ENCODE measurements around the gene ARMC2.

ARMC2 gene

DNA sequence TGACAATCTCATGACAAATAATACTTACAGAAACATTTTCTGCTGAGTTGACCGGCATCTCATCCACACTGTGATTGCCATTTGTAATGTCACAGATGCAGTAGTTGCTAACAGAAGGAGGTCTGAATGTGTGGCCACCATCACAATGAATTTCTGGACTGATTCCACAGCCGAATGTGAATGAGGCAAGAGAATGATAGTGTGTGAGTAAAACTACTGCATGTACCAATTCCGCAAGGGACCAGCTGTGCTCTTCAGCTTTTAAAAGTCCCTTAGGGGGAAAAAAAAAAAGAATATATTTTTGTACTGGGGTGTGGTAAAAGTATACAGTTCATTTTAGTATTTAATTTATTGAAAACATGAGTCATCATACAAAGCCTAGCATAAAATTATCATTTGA is 150.3 kb downstream of the ARMC2 start:
- Histone ChIP-seq H3K36me3 (ENCODE audit: control insufficient read depth, insufficient read depth, low read length) (peaks cover 3% of the 10 kb centered on the region), H3K4me1 (ENCODE audit: control insufficient read depth, insufficient read depth, low read length) (no peaks in the 10 kb centered on the region), H3K4me3 (ENCODE audit: insufficient read depth, low read depth, low read length) (no peak overlapping the region), H3K9me3 (ENCODE audit: control insufficient read depth, low read length) (no peaks in the 10 kb centered on the region), H3K27ac (ENCODE audit: insufficient read depth, low read depth, low read length, poor library complexity, severe bottlenecking) (no peak overlapping the region), H3K27me3 (ENCODE audit: control insufficient read depth, insufficient read depth, low read length, poor library complexity, severe bottlenecking) (no peaks in the 10 kb centered on the region)
- WGBS, 2 experiments = 92 to 94% methylated on average over 3 of the region's 3 CpGs

DNA sequence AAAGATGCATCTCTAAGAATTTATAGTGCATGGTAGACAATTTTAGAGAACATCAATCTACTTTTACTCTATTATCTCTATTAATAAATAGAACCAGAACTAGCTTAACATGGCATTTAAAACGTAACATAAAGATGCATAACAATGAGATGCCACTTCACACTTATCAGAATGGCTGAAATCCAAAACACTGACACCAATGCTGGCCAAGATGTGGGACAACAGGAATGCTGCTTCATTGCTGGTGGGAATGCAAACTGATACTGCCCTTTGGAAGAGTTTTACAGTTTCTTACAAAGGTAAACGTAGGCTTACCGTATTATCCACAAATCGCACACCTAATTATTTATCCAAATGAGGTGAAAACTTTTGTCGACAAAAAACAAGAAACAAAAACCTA is 151.2 kb downstream of the ARMC2 start:
- Histone ChIP-seq H3K27ac (ENCODE audit: insufficient read depth, low read depth, low read length, poor library complexity, severe bottlenecking) (no peak overlapping the region), H3K4me1 (ENCODE audit: control insufficient read depth, insufficient read depth, low read length) (no peaks in the 10 kb centered on the region), H3K9me3 (ENCODE audit: control insufficient read depth, low read length) (no peaks in the 10 kb centered on the region), H3K4me3 (ENCODE audit: insufficient read depth, low read depth, low read length) (no peak overlapping the region), H3K36me3 (ENCODE audit: control insufficient read depth, insufficient read depth, low read length) (peaks cover 3% of the 10 kb centered on the region), H3K27me3 (ENCODE audit: control insufficient read depth, insufficient read depth, low read length, poor library complexity, severe bottlenecking) (no peaks in the 10 kb centered on the region)
- WGBS, 2 experiments = 94 to 99% methylated on average over 5 of the region's 5 CpGs

DNA sequence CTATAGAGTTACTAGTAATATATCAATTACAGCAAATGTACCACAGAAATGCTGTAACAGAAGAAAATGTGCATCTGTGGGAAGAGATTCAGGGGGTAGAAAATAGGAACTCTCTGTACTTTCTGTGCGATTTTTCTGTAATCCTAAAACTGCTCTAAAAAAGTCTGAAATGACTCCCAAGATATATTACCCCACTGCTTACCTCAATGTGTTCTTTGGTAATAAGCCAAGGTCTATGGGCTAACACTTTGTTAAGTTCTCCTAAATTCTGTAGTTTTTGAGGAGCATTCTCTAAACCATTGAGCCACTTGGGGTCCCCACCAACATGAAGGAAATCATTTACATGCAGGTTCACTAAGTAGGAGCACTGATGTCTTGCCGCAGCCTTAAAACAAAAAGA is 152.1 kb downstream of the ARMC2 start:
- Histone ChIP-seq H3K4me1 (ENCODE audit: control insufficient read depth, insufficient read depth, low read length) (no peaks in the 10 kb centered on the region), H3K4me3 (ENCODE audit: insufficient read depth, low read depth, low read length) (no peak overlapping the region), H3K9me3 (ENCODE audit: control insufficient read depth, low read length) (no peaks in the 10 kb centered on the region), H3K27me3 (ENCODE audit: control insufficient read depth, insufficient read depth, low read length, poor library complexity, severe bottlenecking) (no peaks in the 10 kb centered on the region), H3K27ac (ENCODE audit: insufficient read depth, low read depth, low read length, poor library complexity, severe bottlenecking) (no peak overlapping the region), H3K36me3 (ENCODE audit: control insufficient read depth, insufficient read depth, low read length) (peaks cover 3% of the 10 kb centered on the region)
- WGBS, 2 experiments = 100% methylated on average over 1 of the region's 2 CpGs

DNA sequence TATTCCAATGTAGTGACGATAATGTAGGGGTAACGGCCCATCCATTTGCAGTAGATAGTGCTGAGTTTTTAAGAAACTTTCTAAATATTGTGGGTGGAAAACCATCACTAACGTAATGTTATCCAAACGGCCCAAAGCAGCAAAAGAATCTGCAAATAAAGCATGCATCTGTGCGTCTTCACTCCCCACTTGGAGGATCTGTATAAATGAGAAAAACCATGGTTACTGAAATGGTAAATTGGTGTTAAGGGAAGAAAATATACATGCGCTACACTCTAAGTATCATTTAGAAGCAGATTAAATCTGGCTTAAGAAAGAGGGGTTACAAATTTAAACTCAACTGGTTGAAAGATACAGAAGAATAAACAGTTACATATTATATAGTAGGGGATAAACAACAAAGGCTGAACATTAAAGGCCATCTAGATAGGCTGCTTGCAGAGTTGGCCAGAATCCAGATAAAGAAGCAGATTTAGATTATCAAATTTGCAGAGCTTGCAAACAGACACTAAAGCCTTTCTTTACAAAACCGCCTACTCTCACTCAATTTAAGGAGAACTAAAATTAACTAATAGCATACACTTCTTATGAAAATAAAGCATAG is 153.2 kb downstream of the ARMC2 start:
- 96% methylated on average over 6 to 7 of the region's 7 CpGs for WGBS, 2 experiments
- Histone ChIP-seq H3K9me3 (ENCODE audit: control insufficient read depth, low read length) (no peaks in the 10 kb centered on the region), H3K27ac (ENCODE audit: insufficient read depth, low read depth, low read length, poor library complexity, severe bottlenecking) (no peak overlapping the region), H3K36me3 (ENCODE audit: control insufficient read depth, insufficient read depth, low read length) (peaks cover 3% of the 10 kb centered on the region), H3K4me3 (ENCODE audit: insufficient read depth, low read depth, low read length) (no peak overlapping the region), H3K4me1 (ENCODE audit: control insufficient read depth, insufficient read depth, low read length) (no peaks in the 10 kb centered on the region), H3K27me3 (ENCODE audit: control insufficient read depth, insufficient read depth, low read length, poor library complexity, severe bottlenecking) (no peaks in the 10 kb centered on the region)

DNA sequence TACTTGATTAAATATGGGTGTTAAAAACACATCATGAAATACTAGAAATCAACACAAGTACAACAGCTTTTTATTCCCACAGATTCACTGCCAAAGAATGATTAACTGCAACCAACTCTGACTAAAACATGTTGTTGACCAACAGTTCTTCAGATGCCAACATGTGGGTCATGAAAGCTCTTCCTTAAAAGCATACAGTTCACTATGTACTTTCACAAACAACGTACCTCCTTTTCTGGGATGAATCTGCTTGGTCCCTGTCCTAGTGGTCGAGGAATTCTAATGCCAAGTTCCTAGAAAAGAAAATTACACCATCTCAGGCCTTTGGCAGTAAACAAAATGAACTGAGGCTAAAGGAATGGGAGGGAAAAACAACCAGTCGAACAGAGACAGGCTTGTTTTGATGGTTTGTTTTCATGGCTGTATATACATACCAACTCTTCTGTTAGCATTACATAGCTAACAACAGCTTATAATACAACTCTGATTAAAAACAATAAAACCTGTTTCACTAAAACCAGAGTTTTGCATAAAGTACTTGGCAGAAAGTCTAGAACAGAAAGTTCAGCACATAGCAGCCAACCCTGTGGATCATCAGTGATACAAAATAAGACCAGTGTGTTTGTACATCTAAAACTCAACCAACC is 154.0 kb downstream of the ARMC2 start:
- Histone ChIP-seq H3K4me3 (ENCODE audit: insufficient read depth, low read depth, low read length) (no peak overlapping the region), H3K27ac (ENCODE audit: insufficient read depth, low read depth, low read length, poor library complexity, severe bottlenecking) (no peak overlapping the region), H3K9me3 (ENCODE audit: control insufficient read depth, low read length) (no peaks in the 10 kb centered on the region), H3K27me3 (ENCODE audit: control insufficient read depth, insufficient read depth, low read length, poor library complexity, severe bottlenecking) (no peaks in the 10 kb centered on the region), H3K36me3 (ENCODE audit: control insufficient read depth, insufficient read depth, low read length) (peaks cover 3% of the 10 kb centered on the region), H3K4me1 (ENCODE audit: control insufficient read depth, insufficient read depth, low read length) (no peaks in the 10 kb centered on the region)
- WGBS, 2 experiments = 84 to 92% methylated on average over 3 of the region's 3 CpGs

DNA sequence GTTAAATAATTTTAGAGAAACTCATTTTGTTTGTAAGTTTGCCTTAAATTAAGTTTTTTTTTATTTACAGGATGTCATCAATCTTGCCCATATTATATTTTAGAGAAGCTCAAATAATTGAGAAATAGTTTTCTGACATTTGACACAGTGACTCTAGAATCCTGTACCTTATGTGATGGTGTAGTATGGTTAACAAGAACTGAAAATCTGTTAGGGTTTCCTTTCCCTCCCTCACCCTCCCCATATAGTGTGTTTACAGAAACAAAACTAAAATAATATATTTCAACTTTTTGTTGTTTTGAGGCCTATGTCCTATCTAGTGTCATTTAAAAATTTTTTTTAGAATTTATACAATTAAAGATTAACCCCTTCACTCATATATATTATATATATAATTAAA is 154.7 kb downstream of the ARMC2 start:
- Histone ChIP-seq H3K27me3 (ENCODE audit: control insufficient read depth, insufficient read depth, low read length, poor library complexity, severe bottlenecking) (peaks cover under 1% of the 10 kb centered on the region), H3K4me3 (ENCODE audit: insufficient read depth, low read depth, low read length) (no peak overlapping the region), H3K9me3 (ENCODE audit: control insufficient read depth, low read length) (no peaks in the 10 kb centered on the region), H3K36me3 (ENCODE audit: control insufficient read depth, insufficient read depth, low read length) (peaks cover 3% of the 10 kb centered on the region), H3K4me1 (ENCODE audit: control insufficient read depth, insufficient read depth, low read length) (peaks cover 5% of the 10 kb centered on the region), H3K27ac (ENCODE audit: insufficient read depth, low read depth, low read length, poor library complexity, severe bottlenecking) (no peak overlapping the region)

DNA sequence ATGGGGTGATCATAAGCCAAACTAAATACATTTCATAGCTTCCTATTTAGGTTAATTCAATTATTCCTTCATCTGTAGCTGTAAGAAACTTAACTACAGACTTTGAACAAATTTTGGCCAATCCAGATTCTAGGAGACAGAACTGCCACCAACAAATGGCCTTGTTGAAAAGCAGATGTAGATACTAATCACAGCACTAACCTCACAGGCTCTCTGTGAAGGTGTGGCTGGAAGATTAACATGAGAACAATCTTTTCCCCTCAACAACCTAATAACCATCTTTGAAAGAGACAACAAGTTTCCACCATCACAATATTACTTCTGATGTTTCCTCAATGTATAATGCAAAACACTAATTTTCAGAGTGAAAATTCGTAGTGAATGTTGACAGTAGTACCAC is 158.6 kb downstream of the ARMC2 start:
- Histone ChIP-seq H3K9me3 (ENCODE audit: control insufficient read depth, low read length) (no peaks in the 10 kb centered on the region), H3K36me3 (ENCODE audit: control insufficient read depth, insufficient read depth, low read length) (no peaks in the 10 kb centered on the region), H3K4me3 (ENCODE audit: insufficient read depth, low read depth, low read length) (no peak overlapping the region), H3K27me3 (ENCODE audit: control insufficient read depth, insufficient read depth, low read length, poor library complexity, severe bottlenecking) (peaks cover 3% of the 10 kb centered on the region), H3K27ac (ENCODE audit: insufficient read depth, low read depth, low read length, poor library complexity, severe bottlenecking) (no peak overlapping the region), H3K4me1 (ENCODE audit: control insufficient read depth, insufficient read depth, low read length) (peaks cover 7% of the 10 kb centered on the region)
- 82 to 100% methylated on average over 1 of the region's 1 CpG for WGBS, 2 experiments

DNA sequence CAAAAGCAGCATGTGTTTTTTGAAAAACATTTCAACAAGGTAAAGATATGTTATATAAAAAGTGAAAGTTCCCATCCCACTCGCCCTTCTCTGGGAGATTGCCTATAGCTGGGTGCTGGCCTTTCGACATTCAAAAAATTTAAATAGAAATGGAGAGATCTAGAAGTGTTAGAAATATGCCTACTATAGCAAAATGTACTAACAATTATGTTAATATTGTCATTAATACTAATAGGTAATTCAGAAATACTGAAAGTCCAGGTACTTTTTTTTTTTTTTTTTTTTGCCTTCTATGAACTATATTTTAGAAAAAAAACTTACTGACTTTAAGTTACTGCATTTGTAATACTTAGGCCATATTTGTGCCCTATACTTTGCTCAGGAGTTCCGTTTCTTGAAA is 159.3 kb downstream of the ARMC2 start:
- H3K4me1 ChIP-seq (ENCODE audit: control insufficient read depth, insufficient read depth, low read length) = peaks cover 7% of the 10 kb centered on the region
- H3K27ac ChIP-seq (ENCODE audit: insufficient read depth, low read depth, low read length, poor library complexity, severe bottlenecking) = no peak overlapping the region
- H3K9me3 ChIP-seq (ENCODE audit: control insufficient read depth, low read length) = no peaks in the 10 kb centered on the region
- WGBS, 2 experiments = 89% methylated on average over 3 of the region's 3 CpGs; no CpG with 5 or more reads in 1 of the 2 experiments
- peaks cover 3% of the 10 kb centered on the region for H3K27me3 ChIP-seq (ENCODE audit: control insufficient read depth, insufficient read depth, low read length, poor library complexity, severe bottlenecking)
- H3K4me3 ChIP-seq (ENCODE audit: insufficient read depth, low read depth, low read length) = no peak overlapping the region
- no peaks in the 10 kb centered on the region for H3K36me3 ChIP-seq (ENCODE audit: control insufficient read depth, insufficient read depth, low read length)

DNA sequence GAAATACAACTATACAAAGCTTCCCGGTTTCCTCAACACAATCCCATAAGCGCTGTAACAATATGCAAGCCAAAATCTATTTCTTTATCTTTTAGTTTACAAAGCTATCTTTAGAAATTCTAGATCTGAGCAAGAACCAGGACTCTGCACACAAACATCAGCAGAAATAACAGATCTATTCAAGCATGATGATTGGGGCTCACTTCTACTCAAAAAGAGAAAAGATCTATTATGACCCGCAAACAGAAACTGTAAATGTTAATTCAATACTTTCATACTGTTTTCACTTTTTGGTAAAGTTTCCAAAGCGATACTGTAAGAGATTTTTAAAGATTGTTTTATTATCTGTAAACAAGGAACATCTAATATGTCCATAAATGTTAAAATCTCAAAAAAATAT is 159.8 kb downstream of the ARMC2 start:
- Histone ChIP-seq H3K4me3 (ENCODE audit: insufficient read depth, low read depth, low read length) (peak overlapping the region; percentile 57), H3K27me3 (ENCODE audit: control insufficient read depth, insufficient read depth, low read length, poor library complexity, severe bottlenecking) (peaks cover 3% of the 10 kb centered on the region), H3K36me3 (ENCODE audit: control insufficient read depth, insufficient read depth, low read length) (no peaks in the 10 kb centered on the region), H3K9me3 (ENCODE audit: control insufficient read depth, low read length) (no peaks in the 10 kb centered on the region), H3K4me1 (ENCODE audit: control insufficient read depth, insufficient read depth, low read length) (peaks cover 7% of the 10 kb centered on the region), H3K27ac (ENCODE audit: insufficient read depth, low read depth, low read length, poor library complexity, severe bottlenecking) (no peak overlapping the region)
- WGBS, 2 experiments = 72 to 90% methylated on average over 2 of the region's 4 CpGs

DNA sequence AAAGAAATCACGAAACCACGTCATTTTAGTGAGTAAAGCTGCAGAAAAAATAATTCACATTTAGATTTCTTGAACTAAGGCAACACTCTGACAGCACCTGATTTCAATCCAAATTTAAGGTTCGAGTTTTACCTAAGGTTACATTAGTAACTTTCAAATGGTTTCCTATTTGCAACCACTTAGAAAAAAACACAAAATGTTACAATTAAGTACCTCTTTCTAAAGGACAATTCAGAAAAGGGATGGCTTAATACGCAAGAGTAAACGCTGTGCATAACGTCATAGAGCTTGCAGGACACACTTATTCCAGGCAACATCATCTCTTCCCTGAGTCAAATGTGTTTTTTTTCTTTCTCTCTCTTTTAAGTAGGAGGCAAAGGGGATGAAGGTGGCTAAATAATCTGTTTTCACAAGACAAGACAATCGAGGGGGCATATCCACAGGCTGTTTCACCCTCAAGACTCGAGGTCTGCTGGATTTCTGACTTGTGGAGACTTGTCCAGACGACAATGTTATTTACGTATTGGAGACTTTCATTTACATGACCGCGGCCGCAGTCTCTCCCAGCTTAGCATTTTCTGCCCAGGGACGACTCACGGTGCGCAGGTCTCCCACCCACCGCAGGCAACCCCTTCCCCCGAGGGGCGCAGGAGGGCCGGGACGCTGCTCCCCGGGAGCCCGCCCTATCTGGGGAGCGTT is 160.5 kb downstream of the ARMC2 start:
- Histone ChIP-seq H3K4me3 (ENCODE audit: insufficient read depth, low read depth, low read length) (peak overlapping the region; percentile 57), H3K27ac (ENCODE audit: insufficient read depth, low read depth, low read length, poor library complexity, severe bottlenecking) (no peak overlapping the region), H3K9me3 (ENCODE audit: control insufficient read depth, low read length) (no peaks in the 10 kb centered on the region), H3K36me3 (ENCODE audit: control insufficient read depth, insufficient read depth, low read length) (no peaks in the 10 kb centered on the region), H3K27me3 (ENCODE audit: control insufficient read depth, insufficient read depth, low read length, poor library complexity, severe bottlenecking) (peaks cover 3% of the 10 kb centered on the region), H3K4me1 (ENCODE audit: control insufficient read depth, insufficient read depth, low read length) (peaks cover 7% of the 10 kb centered on the region)
- WGBS, 2 experiments = 6 to 7% methylated on average over 24 of the region's 24 CpGs
